Measurements from ENCODE around the gene FLOT2.
"Not testable (repeated sequence)": the region's sequence is repeated elsewhere in the genome, so short reads cannot be mapped to it uniquely, and the experiment has no call there.

Gene FLOT2

GRCh38 chr17:28916302-28916934 lies 18.9 kb upstream of the FLOT2 start:
- DNase-seq = no peak

GRCh38 chr17:28912938-28913333 lies 15.4 kb upstream of the FLOT2 start:
- no peak for DNase-seq

DNA sequence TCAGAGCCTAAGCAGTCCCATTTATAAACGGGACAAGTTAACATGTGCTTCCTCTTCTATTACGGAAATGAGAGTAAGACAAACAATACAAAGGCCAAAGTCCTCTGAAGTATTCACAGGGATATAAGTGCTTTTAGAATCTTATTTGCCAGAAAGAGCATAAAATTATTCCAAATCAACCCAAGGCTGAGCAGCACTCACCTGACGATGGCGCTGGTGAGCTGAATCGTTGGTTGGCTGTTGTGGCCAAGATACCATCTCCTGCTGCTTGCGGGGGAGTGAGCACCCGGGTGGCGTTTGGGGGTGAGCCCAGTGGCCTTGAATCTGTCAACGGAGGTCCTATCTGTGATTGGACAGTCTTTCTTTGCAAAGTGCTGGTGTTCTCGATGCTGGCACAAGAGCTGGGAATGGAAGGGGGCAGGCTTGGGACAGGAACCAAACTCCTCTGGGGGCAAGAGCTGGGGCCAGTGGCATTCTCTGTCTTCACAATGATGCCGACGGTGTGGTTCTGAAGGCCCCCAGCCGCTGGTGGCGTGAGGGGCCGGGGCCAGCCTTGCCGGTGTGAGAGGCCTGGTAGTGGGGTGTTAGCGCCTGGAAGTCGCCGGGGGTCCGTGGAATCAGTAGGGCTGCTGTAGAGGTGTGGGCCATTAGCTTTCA lies 14.9 kb upstream of the FLOT2 start:
- peak; percentile 57 for DNase-seq

DNA sequence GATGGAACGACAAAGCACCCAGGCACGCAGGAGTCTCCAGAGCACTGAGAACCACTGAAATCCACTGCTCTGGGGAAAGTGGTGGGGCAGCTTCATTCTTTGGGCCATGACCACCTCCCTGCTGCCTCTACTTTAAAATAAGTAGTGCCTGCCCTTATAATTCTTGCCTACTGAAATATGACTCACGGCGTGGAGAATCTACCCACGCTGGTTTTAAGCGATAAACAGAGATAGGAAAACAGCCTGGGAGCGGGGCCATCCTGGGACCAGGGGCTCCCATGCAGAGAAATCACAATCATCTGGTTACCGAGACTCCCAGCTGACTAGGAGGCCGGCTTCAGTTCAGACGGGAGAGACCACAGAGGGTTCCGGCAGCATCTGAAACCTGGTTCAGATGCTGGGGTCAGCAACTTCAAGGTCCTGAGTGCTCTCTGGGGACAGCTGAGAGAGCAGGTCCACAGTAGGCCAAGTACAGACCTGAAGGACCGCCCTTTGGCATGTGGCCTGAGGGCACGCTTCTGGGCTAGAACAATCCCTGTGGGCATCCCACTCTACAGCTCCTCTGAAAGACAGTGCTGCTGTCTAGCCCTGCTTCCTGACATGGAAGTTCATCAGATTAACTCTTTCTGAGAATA lies 14.0 kb upstream of the FLOT2 start:
- DNase-seq = no peak

DNA sequence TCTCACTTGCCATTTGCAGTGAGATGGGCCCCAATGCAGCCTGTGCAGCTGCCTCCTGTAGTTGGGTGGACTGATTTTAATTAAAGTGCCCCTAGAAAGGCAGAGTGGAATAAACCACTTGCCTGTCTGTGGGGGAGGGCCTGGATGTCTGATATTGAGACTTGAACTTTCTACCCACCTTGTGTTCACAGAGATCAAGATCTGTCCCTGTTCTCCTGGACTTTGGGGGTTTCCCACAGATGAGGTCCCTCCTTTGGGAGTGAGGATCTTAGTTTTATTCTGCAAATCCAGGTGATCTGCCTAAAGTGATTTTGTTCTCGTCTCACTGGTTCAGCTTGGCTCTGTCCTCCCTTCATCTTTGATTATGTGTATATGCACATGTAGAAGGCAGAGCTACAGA lies 13.0 kb upstream of the FLOT2 start:
- DNase-seq = no peak

- no peak for DNase-seq
Measured at GRCh38 chr17:28908640-28909167, 11.2 kb upstream of the FLOT2 start.

DNA sequence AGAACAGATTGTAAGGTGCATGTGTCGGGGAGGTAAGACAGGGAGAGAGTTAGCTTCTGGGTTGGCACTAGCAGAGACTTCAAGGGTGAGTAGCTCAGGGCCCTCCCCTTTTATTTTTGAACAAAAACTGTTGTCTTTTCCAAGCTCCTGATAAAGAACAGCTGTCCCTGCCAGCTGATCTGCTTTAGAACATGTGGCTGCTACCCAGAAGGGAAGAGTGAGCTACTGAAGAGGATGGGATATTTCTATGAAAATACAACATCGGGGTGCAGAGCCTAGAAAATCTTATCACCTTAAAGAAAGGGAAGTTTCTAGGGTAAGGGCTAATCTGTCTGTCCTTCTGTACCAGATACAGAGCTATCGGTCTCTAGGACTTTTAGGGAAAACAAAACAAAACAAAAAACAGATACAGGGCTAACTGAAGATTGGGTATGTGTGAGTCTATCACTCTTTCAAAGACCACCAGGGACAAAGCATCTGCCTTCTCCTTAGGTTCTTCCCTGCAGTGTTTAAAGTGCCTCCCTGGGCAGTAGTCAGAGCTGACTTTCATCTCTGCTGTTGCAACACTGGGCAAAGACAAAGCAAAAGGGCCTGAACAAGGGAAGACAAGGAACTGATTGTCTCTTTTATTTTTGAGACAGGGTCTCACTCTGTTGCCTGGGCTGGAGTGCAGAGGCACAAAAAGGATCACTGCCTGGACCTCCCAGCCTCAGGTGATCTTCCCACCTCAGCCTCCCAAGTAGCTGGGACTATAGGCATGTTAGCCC lies 10.4 kb upstream of the FLOT2 start:
- no peak for DNase-seq

DNA sequence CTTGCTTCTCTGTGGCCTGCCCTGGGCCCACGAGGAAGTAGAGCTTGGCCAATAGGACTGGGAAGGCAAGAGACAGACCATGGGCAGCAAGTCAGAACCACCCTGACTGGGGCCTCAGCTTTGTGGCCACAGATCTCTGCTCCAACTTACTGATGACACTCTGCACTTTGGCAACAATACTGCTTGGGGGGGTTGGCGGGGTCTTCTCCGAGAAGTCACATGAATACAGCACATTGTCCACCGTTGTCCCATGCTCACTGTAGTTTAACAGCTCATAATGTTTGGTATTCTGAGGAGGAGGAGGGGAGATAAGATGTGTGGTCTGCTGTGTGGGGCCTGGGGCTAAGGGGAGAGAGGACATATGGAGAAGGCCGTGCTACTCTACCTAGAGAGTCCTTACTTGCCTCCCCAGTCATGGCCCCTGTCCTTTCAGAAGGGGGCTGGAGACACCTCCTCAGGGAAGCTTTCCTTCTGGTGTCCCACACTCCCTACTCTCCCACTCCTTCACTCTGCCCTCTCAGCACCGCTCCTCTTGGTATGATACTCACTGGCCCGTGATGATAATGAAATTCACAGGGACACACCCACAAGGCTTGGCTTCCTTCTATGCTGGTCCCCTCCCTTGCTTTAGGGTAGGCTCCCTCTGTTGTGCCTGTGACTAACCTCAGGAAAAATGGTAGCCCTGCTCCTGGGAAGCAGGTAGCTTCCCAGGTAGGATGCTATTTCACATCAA lies 9.3 kb upstream of the FLOT2 start:
- DNase-seq = no peak

DNA sequence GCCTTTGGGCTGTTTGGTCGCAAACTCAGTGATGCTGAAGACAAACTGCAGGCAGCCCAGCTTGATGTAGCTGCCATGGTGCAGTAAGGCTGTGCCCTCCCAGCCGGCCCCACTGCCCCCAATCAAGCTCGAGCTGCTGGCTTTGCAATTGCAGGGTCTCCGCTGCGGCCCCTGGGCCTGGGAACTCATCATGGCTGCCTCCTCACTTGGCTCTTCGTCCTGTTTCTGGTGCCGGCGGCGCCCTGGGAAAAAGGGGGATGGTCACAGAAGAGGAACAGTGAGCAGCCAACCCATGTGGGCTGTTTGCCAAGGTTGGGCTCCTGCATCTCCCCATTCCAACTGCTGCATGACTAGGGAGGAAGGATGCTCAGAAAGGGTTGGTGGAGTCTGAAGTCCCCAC lies 8.7 kb upstream of the FLOT2 start:
- DNase-seq = no peak

DNA sequence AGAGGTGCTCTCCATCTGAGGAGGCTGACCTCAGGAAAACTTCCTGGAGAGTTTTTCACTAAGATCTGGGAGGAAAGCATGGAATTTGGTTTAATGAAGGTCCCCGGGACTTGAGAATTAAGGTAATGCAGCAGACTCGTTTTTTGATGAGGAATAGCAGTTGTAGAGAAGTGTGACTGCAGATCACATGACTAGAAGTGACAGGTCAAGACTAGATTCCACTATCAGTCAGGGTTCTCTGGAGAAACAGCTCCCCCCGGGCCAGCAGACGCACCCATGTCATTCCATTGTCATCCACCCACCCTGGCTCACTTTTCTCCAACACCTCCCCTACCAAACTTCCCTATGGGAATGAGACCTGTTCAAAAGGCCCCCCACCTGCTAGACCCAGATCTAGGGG lies 7.3 kb upstream of the FLOT2 start:
- no peak for DNase-seq

DNA sequence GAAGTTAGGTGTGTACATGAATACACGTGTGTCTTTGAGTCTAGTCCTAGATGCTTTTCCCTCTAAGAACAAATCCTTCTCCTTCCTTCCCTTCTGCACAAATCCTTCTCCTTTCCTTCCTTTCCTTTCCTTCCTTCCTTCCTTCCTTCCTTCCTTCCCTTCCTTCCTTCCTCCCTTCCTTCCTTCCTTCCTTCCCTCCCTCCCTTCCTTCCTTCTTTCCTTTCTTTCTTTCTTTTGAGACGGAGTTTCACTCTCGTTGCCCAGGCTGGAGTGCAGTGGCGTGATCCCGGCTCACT lies 6.0 kb upstream of the FLOT2 start:
- DNase-seq = not testable (repeated sequence)

GRCh38 chr17:28902819-28903545 lies 5.4 kb upstream of the FLOT2 start, which contains the start of gene DHRS13:
TSS of gene DHRS13 (minus strand) at chr17:28903079. CDS start at chr17:28902944, 135 bp downstream.
- peak; percentile 93 for DNase-seq

- peak; percentile 72 for DNase-seq
Measured at GRCh38 chr17:28901866-28902818, 4.6 kb upstream of the FLOT2 start.

- no peak for DNase-seq
Measured at GRCh38 chr17:28900986-28901726, 3.6 kb upstream of the FLOT2 start.

GRCh38 chr17:28899212-28899815 lies 1.8 kb upstream of the FLOT2 start:
- no peak for DNase-seq

- DNase-seq = no peak
Measured at GRCh38 chr17:28898527-28898955, 1.0 kb upstream of the FLOT2 start.

DNA sequence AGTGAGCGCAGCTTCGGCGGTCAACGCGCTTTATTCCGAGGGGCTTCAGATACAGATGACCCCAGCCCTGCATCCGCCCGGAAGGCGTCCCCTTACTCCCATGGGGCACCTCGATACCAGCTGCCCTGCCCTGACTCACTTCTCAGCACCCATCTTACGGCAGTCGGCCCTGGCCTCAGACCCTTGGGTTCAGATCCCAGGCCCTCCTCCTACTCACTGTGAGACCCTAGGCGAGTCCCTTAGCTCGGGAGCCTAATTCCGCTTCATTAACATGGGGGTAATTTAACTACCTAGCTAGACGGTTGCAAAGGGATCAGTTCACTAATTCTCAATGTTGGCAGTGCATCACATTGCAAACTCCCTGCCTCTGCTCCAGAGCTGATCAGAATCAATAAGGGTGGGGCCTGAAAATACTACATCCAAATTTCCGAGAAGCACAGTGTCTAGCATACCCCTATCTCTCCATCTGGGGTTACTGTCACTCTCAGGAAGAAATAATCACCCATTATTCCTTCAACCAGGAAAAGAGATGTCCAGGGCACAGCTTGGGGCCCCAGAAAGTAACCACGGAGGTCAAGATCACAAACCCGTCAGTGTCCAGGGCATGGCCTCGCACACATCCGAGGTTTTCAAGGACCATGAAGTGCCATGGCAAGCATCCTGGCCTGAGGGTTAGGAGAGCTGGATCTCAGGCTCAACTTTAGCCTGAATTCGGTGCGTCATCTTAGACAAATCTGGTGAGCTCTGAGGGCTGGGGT lies 415 bp upstream of the FLOT2 start:
- no peak for DNase-seq

DNA sequence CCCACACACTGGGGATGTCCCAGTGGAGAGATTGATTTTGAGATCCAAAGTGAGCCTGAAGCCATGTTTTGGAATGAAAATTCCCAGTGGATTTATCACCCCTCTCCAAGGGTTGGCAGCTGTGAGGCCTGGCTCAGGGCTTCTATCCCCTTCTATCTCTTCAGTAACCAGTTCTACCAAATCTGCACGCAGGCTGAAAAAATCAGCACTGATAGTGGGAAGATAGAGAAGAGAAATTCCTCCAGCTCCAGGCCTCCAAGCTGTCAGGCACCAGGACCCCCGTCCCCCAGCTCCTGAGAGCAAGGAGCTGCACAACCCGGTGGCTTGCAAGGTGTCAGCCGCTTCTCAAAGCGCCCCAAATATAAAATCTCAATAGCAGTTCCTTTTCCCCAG lies 1.0 kb downstream of the FLOT2 start:
- no peak for DNase-seq

Measured in stimulated activated CD8-positive, alpha-beta memory T cell treated with anti-CD3 and anti-CD28 coated beads, Interleukin-4, amount 100 ng/mL, for 48 hours (primary cell).